Gastroesophageal sphincter (tissue), 3 donors: ENCODE measurements around the gene HDLBP.

Source experiments
- POLR2AphosphoS5 ChIP-seq: sonication (generic); formaldehyde crosslinking; IDR thresholded peaks from one replicate; pipeline ENCODE4 v1.6.1; 2017; ENCODE audit warnings: antibody characterized with exemption
- TF ChIP-seq, protein P1 (sequence below), 4 experiments: fragments of 200-600 bp in 2 of 4; fragments of 450-650 bp in 2 of 4; sonication (generic) in 1 of 4; IDR thresholded peaks; one replicate each; pipeline ENCODE4 v1.5.1; 2017 to 2019; ENCODE audit warnings: antibody characterized with exemption in 4 of 4, mild to moderate bottlenecking in 2 of 4, moderate library complexity in 2 of 4

DNA sequence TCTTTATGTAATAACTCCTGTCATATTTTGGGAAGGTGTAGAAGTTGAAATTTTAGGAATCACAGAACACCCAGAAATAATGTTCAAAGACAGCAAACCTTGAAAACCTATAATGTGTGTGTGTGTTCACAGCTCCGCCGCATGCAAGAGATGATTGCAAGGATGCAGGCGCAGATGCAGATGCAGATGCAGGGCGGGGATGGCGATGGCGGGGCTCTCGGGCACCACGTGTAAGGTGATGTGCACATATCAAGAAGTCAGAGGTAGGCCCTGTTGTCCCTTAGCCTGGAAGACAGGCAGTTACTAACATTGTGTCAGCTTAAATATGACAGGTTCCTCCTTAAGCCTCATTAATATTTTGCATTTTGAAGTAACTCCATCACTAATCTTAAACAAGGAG, 34.5 kb upstream of the HDLBP start:
- TF ChIP-seq, protein P1, sequence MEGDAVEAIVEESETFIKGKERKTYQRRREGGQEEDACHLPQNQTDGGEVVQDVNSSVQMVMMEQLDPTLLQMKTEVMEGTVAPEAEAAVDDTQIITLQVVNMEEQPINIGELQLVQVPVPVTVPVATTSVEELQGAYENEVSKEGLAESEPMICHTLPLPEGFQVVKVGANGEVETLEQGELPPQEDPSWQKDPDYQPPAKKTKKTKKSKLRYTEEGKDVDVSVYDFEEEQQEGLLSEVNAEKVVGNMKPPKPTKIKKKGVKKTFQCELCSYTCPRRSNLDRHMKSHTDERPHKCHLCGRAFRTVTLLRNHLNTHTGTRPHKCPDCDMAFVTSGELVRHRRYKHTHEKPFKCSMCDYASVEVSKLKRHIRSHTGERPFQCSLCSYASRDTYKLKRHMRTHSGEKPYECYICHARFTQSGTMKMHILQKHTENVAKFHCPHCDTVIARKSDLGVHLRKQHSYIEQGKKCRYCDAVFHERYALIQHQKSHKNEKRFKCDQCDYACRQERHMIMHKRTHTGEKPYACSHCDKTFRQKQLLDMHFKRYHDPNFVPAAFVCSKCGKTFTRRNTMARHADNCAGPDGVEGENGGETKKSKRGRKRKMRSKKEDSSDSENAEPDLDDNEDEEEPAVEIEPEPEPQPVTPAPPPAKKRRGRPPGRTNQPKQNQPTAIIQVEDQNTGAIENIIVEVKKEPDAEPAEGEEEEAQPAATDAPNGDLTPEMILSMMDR (IDR thresholded peaks at IDR 0.05) = no peak
- TF ChIP-seq POLR2AphosphoS5 = no peak
